ENCODE results near the gene RGS6.

The RGS6 gene

GRCh38 chr14:71966528-71966927, 34.3 kb downstream of the RGS6 start:
- H3K27me3 ChIP-seq (ENCODE audit: control insufficient read depth in 5 of 5, insufficient read depth in 4 of 5, low read length in 5 of 5), result no peaks in the 10 kb centered on the region
- peaks cover 0 to 2% (median 0%) of the 10 kb centered on the region in 5 donors for H3K9me3 ChIP-seq (ENCODE audit: control insufficient read depth in 5 of 5, low read length in 5 of 5)
- H3K36me3 ChIP-seq (ENCODE audit: control insufficient read depth in 5 of 5, insufficient read depth in 5 of 5, low read length in 5 of 5), result no peaks in the 10 kb centered on the region
- no peak overlapping the region for H3K4me3 ChIP-seq (ENCODE audit: low read depth in 1 of 5, low read length in 5 of 5)
- H3K4me1 ChIP-seq (ENCODE audit: control insufficient read depth in 5 of 5, insufficient read depth in 5 of 5, low read length in 5 of 5), result no peaks in the 10 kb centered on the region
- H3K27ac ChIP-seq (ENCODE audit: low read depth, low read length), result no peak overlapping the region
- H3K9ac ChIP-seq (ENCODE audit: low read length in 5 of 5), result no peak overlapping the region

DNA sequence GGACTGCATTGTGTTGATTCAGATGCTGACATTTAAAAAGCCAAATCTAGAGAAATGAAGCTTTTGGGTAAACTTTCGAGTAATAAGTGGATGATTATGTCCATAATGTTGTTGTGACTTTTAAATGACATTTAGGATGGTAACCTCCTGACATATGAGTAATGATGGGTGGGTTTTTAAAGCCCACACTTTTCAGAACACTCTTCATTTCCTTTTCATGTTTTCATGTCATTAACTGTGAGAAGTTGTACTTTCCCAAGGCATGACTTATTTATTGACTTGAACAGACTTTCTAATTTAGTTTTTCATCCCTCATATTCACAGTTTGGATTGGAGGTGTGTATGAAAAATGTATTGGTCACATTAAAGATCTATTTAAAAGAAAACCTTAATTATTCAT, 35.5 kb downstream of the RGS6 start:
- Histone ChIP-seq H3K9me3 (ENCODE audit: control insufficient read depth in 5 of 5, low read length in 5 of 5) (peaks cover 0 to 2% (median 0%) of the 10 kb centered on the region in 5 donors), H3K27ac (ENCODE audit: low read depth, low read length) (no peak overlapping the region), H3K9ac (ENCODE audit: low read length in 5 of 5) (no peak overlapping the region), H3K4me3 (ENCODE audit: low read depth in 1 of 5, low read length in 5 of 5) (no peak overlapping the region), H3K27me3 (ENCODE audit: control insufficient read depth in 5 of 5, insufficient read depth in 4 of 5, low read length in 5 of 5) (no peaks in the 10 kb centered on the region), H3K36me3 (ENCODE audit: control insufficient read depth in 5 of 5, insufficient read depth in 5 of 5, low read length in 5 of 5) (no peaks in the 10 kb centered on the region), H3K4me1 (ENCODE audit: control insufficient read depth in 5 of 5, insufficient read depth in 5 of 5, low read length in 5 of 5) (no peaks in the 10 kb centered on the region)

- Histone ChIP-seq H3K9me3 (ENCODE audit: control insufficient read depth in 5 of 5, low read length in 5 of 5) (peaks cover 0 to 2% (median 0%) of the 10 kb centered on the region in 5 donors), H3K27ac (ENCODE audit: low read depth, low read length) (no peak overlapping the region), H3K4me3 (ENCODE audit: low read depth in 1 of 5, low read length in 5 of 5) (no peak overlapping the region), H3K4me1 (ENCODE audit: control insufficient read depth in 5 of 5, insufficient read depth in 5 of 5, low read length in 5 of 5) (no peaks in the 10 kb centered on the region), H3K9ac (ENCODE audit: low read length in 5 of 5) (no peak overlapping the region), H3K36me3 (ENCODE audit: control insufficient read depth in 5 of 5, insufficient read depth in 5 of 5, low read length in 5 of 5) (no peaks in the 10 kb centered on the region), H3K27me3 (ENCODE audit: control insufficient read depth in 5 of 5, insufficient read depth in 4 of 5, low read length in 5 of 5) (no peaks in the 10 kb centered on the region)
Measured at GRCh38 chr14:71970272-71970671, 38.0 kb downstream of the RGS6 start.

DNA sequence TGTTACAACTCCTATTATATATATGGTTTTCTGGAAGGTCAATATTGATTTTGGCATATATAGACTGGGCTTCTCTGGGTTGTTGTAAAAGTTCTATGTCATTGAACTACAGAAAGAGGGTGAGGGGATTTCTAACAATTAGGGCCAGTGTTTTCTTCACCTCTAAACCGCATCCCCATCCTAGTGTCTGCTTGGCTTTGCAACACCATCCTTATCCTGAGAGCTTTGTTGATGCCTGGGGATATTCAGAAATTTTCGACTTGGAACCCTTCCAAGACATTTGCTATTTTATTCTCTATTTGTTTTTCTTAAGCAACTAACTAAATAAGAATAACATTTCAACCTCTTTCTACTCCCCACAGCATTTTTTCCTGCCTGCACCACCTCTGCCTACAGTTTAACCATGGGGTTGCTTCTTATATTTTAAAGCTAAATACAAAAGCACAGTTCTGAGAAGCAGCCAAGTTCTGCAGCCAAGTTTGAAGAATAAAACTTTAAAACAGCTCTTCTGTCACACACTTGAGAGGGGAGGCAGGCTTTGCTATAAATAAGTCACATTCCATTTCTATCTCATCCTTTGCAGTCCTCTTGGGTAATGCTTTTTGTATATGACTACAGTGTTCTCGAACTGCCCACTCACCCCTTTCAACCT, 53.4 kb downstream of the RGS6 start:
- no peak overlapping the region for H3K9ac ChIP-seq (ENCODE audit: low read length in 5 of 5)
- no peaks in the 10 kb centered on the region for H3K36me3 ChIP-seq (ENCODE audit: control insufficient read depth in 5 of 5, insufficient read depth in 5 of 5, low read length in 5 of 5)
- no peaks in the 10 kb centered on the region for H3K9me3 ChIP-seq (ENCODE audit: control insufficient read depth in 5 of 5, low read length in 5 of 5)
- peaks cover 0 to 12% (median 7%) of the 10 kb centered on the region in 5 donors for H3K4me1 ChIP-seq (ENCODE audit: control insufficient read depth in 5 of 5, insufficient read depth in 5 of 5, low read length in 5 of 5)
- H3K27ac ChIP-seq (ENCODE audit: low read depth, low read length), result no peak overlapping the region
- H3K27me3 ChIP-seq (ENCODE audit: control insufficient read depth in 5 of 5, insufficient read depth in 4 of 5, low read length in 5 of 5), result no peaks in the 10 kb centered on the region
- no peak overlapping the region for H3K4me3 ChIP-seq (ENCODE audit: low read depth in 1 of 5, low read length in 5 of 5)

DNA sequence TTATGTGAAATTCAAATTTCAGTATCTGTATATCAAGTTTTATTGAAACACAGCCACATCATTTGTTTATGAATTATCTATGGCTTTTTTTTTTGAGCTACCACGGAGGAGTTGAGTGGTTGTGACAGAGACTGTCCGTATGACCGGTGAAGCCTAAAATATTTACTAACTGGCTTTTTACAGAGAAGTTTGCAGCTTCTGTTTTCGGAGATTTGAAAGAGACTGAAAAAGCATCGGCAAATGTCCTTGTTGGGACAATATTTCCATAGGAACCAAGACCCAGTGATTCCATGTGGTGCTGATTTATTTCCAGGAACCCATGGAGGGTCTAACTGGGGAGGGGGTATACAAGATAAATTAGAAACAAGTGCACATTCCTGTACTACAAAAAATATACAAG, 56.2 kb downstream of the RGS6 start:
- H3K9me3 ChIP-seq (ENCODE audit: control insufficient read depth in 5 of 5, low read length in 5 of 5), result no peaks in the 10 kb centered on the region
- no peak overlapping the region for H3K9ac ChIP-seq (ENCODE audit: low read length in 5 of 5)
- no peaks in the 10 kb centered on the region for H3K36me3 ChIP-seq (ENCODE audit: control insufficient read depth in 5 of 5, insufficient read depth in 5 of 5, low read length in 5 of 5)
- peaks cover 0 to 12% (median 7%) of the 10 kb centered on the region in 5 donors for H3K4me1 ChIP-seq (ENCODE audit: control insufficient read depth in 5 of 5, insufficient read depth in 5 of 5, low read length in 5 of 5)
- no peak overlapping the region for H3K27ac ChIP-seq (ENCODE audit: low read depth, low read length)
- H3K27me3 ChIP-seq (ENCODE audit: control insufficient read depth in 5 of 5, insufficient read depth in 4 of 5, low read length in 5 of 5), result no peaks in the 10 kb centered on the region
- H3K4me3 ChIP-seq (ENCODE audit: low read depth in 1 of 5, low read length in 5 of 5), result no peak overlapping the region

GRCh38 chr14:71988939-71989338, 56.7 kb downstream of the RGS6 start:
- H3K27ac ChIP-seq (ENCODE audit: low read depth, low read length), result no peak overlapping the region
- H3K4me3 ChIP-seq (ENCODE audit: low read depth in 1 of 5, low read length in 5 of 5), result no peak overlapping the region
- peaks cover 0 to 12% (median 7%) of the 10 kb centered on the region in 5 donors for H3K4me1 ChIP-seq (ENCODE audit: control insufficient read depth in 5 of 5, insufficient read depth in 5 of 5, low read length in 5 of 5)
- H3K9me3 ChIP-seq (ENCODE audit: control insufficient read depth in 5 of 5, low read length in 5 of 5), result no peaks in the 10 kb centered on the region
- H3K27me3 ChIP-seq (ENCODE audit: control insufficient read depth in 5 of 5, insufficient read depth in 4 of 5, low read length in 5 of 5), result no peaks in the 10 kb centered on the region
- no peaks in the 10 kb centered on the region for H3K36me3 ChIP-seq (ENCODE audit: control insufficient read depth in 5 of 5, insufficient read depth in 5 of 5, low read length in 5 of 5)
- no peak overlapping the region for H3K9ac ChIP-seq (ENCODE audit: low read length in 5 of 5)

DNA sequence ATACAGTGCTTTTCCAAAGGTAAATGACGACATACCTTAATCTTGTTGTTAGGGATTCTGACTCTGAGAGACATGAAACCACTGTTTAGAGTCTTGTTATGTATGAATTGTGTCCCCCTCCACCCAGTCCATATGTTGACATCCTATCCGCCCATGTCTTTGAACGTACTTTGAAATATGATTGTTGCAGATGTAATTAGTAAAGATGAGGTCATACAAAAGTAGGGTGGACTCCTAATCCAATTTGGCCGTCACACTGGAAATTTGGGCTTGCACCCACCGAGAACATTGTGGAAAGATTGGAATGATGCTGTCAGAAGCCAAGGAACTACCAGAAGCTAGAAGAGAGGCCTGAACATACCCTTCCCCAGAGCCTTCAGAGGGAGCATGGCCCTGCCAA, 62.2 kb downstream of the RGS6 start:
- Histone ChIP-seq H3K4me1 (ENCODE audit: control insufficient read depth in 5 of 5, insufficient read depth in 5 of 5, low read length in 5 of 5) (no peaks in the 10 kb centered on the region), H3K4me3 (ENCODE audit: low read depth in 1 of 5, low read length in 5 of 5) (no peak overlapping the region), H3K36me3 (ENCODE audit: control insufficient read depth in 5 of 5, insufficient read depth in 5 of 5, low read length in 5 of 5) (no peaks in the 10 kb centered on the region), H3K9ac (ENCODE audit: low read length in 5 of 5) (no peak overlapping the region), H3K27me3 (ENCODE audit: control insufficient read depth in 5 of 5, insufficient read depth in 4 of 5, low read length in 5 of 5) (no peaks in the 10 kb centered on the region), H3K9me3 (ENCODE audit: control insufficient read depth in 5 of 5, low read length in 5 of 5) (no peaks in the 10 kb centered on the region), H3K27ac (ENCODE audit: low read depth, low read length) (no peak overlapping the region)

DNA sequence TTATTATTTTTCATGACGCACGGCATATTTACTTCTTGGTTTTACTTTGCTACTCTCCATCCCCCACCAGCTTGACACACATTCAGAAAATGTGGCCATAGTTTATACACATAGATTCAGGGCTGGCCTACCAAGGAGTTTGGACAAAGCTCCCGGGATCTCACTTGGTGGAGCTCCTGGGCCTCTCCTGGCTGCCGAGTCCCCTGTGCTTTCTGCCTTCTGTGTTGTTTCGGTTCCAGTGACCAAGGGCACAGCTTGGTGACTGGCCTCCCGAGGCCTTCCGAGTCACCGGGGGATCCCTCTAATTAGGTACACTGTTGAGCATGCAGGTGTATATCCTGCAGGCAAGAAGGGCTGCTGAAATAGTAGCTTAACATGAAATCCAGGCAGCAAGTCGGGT, 63.5 kb downstream of the RGS6 start:
- Histone ChIP-seq H3K27ac (ENCODE audit: low read depth, low read length) (no peak overlapping the region), H3K36me3 (ENCODE audit: control insufficient read depth in 5 of 5, insufficient read depth in 5 of 5, low read length in 5 of 5) (no peaks in the 10 kb centered on the region), H3K4me1 (ENCODE audit: control insufficient read depth in 5 of 5, insufficient read depth in 5 of 5, low read length in 5 of 5) (no peaks in the 10 kb centered on the region), H3K4me3 (ENCODE audit: low read depth in 1 of 5, low read length in 5 of 5) (no peak overlapping the region), H3K9ac (ENCODE audit: low read length in 5 of 5) (no peak overlapping the region), H3K9me3 (ENCODE audit: control insufficient read depth in 5 of 5, low read length in 5 of 5) (peaks cover 0 to 4% (median 0%) of the 10 kb centered on the region in 5 donors), H3K27me3 (ENCODE audit: control insufficient read depth in 5 of 5, insufficient read depth in 4 of 5, low read length in 5 of 5) (no peaks in the 10 kb centered on the region)

GRCh38 chr14:71996610-71997009, 64.4 kb downstream of the RGS6 start:
- Histone ChIP-seq H3K4me1 (ENCODE audit: control insufficient read depth in 5 of 5, insufficient read depth in 5 of 5, low read length in 5 of 5) (no peaks in the 10 kb centered on the region), H3K9ac (ENCODE audit: low read length in 5 of 5) (no peak overlapping the region), H3K9me3 (ENCODE audit: control insufficient read depth in 5 of 5, low read length in 5 of 5) (peaks cover 0 to 4% (median 0%) of the 10 kb centered on the region in 5 donors), H3K4me3 (ENCODE audit: low read depth in 1 of 5, low read length in 5 of 5) (no peak overlapping the region), H3K36me3 (ENCODE audit: control insufficient read depth in 5 of 5, insufficient read depth in 5 of 5, low read length in 5 of 5) (no peaks in the 10 kb centered on the region), H3K27me3 (ENCODE audit: control insufficient read depth in 5 of 5, insufficient read depth in 4 of 5, low read length in 5 of 5) (no peaks in the 10 kb centered on the region), H3K27ac (ENCODE audit: low read depth, low read length) (no peak overlapping the region)

DNA sequence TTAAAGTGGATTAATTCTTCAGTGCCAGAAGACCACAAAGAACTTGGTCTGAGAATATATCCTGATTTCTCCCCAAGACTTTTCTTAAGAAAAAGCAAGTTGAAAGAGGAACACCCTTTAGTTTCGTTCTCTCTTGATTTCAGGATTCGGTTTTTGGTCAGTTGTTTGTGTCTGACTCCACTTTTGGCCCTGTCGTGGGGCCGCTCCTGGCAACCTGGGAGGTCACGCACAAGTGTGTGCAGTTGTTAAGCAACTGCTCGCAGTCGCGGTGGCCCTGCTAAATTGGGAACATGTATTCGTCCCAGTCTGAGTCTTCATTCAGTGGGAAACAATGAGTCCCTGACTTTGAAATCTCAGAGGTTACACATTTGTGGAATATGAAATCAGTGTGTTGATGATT, 68.7 kb downstream of the RGS6 start:
- Histone ChIP-seq H3K27me3 (ENCODE audit: control insufficient read depth in 5 of 5, insufficient read depth in 4 of 5, low read length in 5 of 5) (no peaks in the 10 kb centered on the region), H3K9ac (ENCODE audit: low read length in 5 of 5) (no peak overlapping the region), H3K36me3 (ENCODE audit: control insufficient read depth in 5 of 5, insufficient read depth in 5 of 5, low read length in 5 of 5) (no peaks in the 10 kb centered on the region), H3K4me1 (ENCODE audit: control insufficient read depth in 5 of 5, insufficient read depth in 5 of 5, low read length in 5 of 5) (peaks cover 0 to 5% (median 0%) of the 10 kb centered on the region in 5 donors), H3K27ac (ENCODE audit: low read depth, low read length) (no peak overlapping the region), H3K4me3 (ENCODE audit: low read depth in 1 of 5, low read length in 5 of 5) (no peak overlapping the region), H3K9me3 (ENCODE audit: control insufficient read depth in 5 of 5, low read length in 5 of 5) (peaks cover 0 to 4% (median 0%) of the 10 kb centered on the region in 5 donors)

Measured in subcutaneous abdominal adipose tissue (tissue), 5 donors.